ENCODE data around the gene CD58.

DNA sequence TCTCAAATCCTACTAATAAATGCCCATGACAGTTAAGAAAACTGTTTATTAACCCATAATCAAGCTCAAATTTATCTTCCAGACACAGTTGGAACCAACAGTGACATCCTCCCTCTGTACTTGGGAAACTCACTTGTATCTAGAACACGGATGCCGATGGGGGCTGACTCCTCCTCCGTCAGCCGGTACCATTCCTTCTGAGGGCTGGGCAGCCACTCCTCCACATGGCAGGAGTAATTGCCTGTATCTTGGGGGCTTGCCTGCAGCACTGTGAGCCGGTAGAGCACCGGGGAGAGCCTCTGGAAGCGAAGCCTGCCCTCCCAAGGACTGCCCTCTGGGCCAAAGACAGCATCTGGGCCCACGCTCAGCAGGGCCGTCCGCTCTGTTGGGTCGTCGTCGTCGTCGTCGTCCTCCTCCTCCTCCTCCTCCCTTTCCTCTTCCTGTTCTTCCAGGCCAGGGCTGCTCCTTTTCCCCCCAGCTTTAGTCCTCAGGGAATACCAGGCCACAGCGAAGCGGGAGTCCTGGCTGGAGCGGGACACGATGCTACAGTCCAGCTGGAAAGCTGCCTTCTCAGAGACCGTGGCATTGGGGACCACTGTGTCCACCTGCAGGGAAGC lies 8.5 kb upstream of the CD58 start:
- TF ChIP-seq, protein P1, sequence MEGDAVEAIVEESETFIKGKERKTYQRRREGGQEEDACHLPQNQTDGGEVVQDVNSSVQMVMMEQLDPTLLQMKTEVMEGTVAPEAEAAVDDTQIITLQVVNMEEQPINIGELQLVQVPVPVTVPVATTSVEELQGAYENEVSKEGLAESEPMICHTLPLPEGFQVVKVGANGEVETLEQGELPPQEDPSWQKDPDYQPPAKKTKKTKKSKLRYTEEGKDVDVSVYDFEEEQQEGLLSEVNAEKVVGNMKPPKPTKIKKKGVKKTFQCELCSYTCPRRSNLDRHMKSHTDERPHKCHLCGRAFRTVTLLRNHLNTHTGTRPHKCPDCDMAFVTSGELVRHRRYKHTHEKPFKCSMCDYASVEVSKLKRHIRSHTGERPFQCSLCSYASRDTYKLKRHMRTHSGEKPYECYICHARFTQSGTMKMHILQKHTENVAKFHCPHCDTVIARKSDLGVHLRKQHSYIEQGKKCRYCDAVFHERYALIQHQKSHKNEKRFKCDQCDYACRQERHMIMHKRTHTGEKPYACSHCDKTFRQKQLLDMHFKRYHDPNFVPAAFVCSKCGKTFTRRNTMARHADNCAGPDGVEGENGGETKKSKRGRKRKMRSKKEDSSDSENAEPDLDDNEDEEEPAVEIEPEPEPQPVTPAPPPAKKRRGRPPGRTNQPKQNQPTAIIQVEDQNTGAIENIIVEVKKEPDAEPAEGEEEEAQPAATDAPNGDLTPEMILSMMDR (conservative IDR thresholded peaks at IDR 0.05; ENCODE audit: low read depth, low read length) = no peak
- TF ChIP-seq EZH2 (IDR thresholded peaks at IDR 0.05; ENCODE audit: borderline replicate concordance, low read depth, low read length, poor library complexity, severe bottlenecking) = no peak

All from A673 (cell line).